Measurements from ENCODE around the gene PPP3CA.

Gene PPP3CA

DNA sequence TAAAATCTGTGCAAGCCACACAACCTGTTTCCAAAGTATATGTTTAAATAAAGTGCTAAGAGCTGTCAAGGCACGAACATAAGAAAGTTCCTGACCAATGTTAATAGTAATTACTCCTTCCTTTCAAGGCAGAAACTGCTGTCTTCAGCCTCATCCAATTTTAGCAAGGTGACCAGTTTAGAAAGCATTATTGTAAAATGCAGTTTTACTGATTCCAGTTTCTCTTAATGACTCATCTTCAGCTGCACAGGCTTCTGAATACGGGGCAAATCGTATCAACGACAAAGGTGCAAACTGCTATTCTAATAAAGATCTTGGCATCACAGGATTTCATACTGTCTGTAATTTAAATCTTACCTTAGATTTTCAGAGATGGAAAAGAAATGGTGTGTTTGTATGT, 87.5 kb downstream of the PPP3CA start:
- no peaks in the 10 kb centered on the region for H3K9me3 ChIP-seq (ENCODE audit: control extremely low read depth in 1 of 5, control insufficient read depth in 4 of 5, insufficient read depth in 2 of 5, low read depth in 1 of 5, low read length in 4 of 5)
- no peak overlapping the region for H3K27ac ChIP-seq (ENCODE audit: insufficient read depth in 1 of 2, low read depth in 1 of 2, low read length in 2 of 2, poor library complexity in 1 of 2, severe bottlenecking in 2 of 2)
- POLR2A ChIA-PET, result no interaction called here
- H3K27me3 ChIP-seq (replicated peaks in 2 of 5; ENCODE audit: control insufficient read depth in 4 of 5, insufficient read depth in 5 of 5, low read length in 4 of 5), result no peaks in the 10 kb centered on the region
- no peak for DNase-seq
- H3K4me3 ChIP-seq (ENCODE audit: control insufficient read depth in 1 of 7, extremely low read depth in 1 of 7, insufficient read depth in 4 of 7, low read depth in 2 of 7, low read length in 6 of 7), result no peak overlapping the region
- CTCF ChIA-PET, result interaction anchor here (1.5 kb wide), 1 partner anchor 15 kb away, joined by 3 read pairs; no protein-coding TSS in a partner anchor
- H3K36me3 ChIP-seq (ENCODE audit: control insufficient read depth in 4 of 4, insufficient read depth in 4 of 4, low read length in 3 of 4), result no peaks in the 10 kb centered on the region
- H3K4me1 ChIP-seq (ENCODE audit: control extremely low read depth in 1 of 4, control insufficient read depth in 4 of 4, insufficient read depth in 4 of 4, low read length in 3 of 4), result peaks cover 8 to 16% (median 12%) of the 10 kb centered on the region in 4 experiments
- 93% methylated on average over 3 of the region's 4 CpGs for WGBS (ENCODE audit: insufficient coverage)

DNA sequence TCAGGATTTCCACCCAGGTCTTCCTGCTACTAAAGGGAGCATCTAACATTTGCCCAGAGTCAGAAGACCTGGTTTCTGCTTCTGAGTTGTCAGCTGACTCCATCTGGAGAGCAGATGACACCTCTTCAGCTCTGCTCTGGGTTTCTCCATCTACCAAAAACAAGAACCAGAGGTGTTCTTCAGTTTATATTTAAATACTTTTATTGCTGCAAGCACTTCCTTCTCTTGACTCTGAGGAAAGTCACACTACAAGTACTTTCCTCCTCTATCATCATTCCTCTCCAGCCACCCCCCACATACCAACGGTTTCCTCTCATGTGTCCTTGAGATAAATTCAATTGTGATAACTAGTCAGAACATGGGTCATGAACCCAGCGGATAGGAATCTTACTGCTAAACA, 88.4 kb downstream of the PPP3CA start:
- Histone ChIP-seq H3K36me3 (ENCODE audit: control insufficient read depth in 4 of 4, insufficient read depth in 4 of 4, low read length in 3 of 4) (no peaks in the 10 kb centered on the region), H3K4me1 (ENCODE audit: control extremely low read depth in 1 of 4, control insufficient read depth in 4 of 4, insufficient read depth in 4 of 4, low read length in 3 of 4) (peaks cover 7 to 12% (median 10%) of the 10 kb centered on the region in 4 experiments), H3K27me3 (replicated peaks in 2 of 5; ENCODE audit: control insufficient read depth in 4 of 5, insufficient read depth in 5 of 5, low read length in 4 of 5) (no peaks in the 10 kb centered on the region), H3K9me3 (ENCODE audit: control extremely low read depth in 1 of 5, control insufficient read depth in 4 of 5, insufficient read depth in 2 of 5, low read depth in 1 of 5, low read length in 4 of 5) (no peaks in the 10 kb centered on the region), H3K27ac (ENCODE audit: insufficient read depth in 1 of 2, low read depth in 1 of 2, low read length in 2 of 2, poor library complexity in 1 of 2, severe bottlenecking in 2 of 2) (peak overlapping the region in 1 of 2 experiments; percentile 32), H3K4me3 (ENCODE audit: control insufficient read depth in 1 of 7, extremely low read depth in 1 of 7, insufficient read depth in 4 of 7, low read depth in 2 of 7, low read length in 6 of 7) (peak overlapping the region in 1 of 7 experiments; percentile 28)
- peak in 2 of 3 donors; percentile 28 to 55 for DNase-seq
- CTCF ChIA-PET, result interaction anchor here (1.2 kb wide), 1 partner anchor 17 kb away, joined by 3 read pairs; no protein-coding TSS in a partner anchor
- WGBS (ENCODE audit: insufficient coverage), result 33% methylated on average over 2 of the region's 2 CpGs
- POLR2A ChIA-PET, result no interaction called here

DNA sequence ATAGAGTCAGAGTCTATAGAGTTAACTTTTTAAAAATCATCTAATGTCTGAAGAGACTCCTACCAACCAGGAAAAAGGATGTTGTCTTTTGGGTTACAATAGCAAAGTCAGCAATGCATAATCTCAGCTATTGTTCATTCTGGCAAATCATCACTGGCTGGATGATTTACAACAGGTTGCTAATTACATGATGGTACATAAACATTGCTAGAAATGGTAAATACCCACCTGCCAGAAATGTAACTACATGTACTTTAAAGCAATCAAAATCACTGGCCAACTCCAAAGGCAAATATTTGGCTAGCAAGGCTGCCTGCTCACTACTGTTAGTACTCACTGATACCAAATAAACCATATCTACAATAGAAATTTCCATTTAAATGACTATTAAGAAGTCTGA, 91.1 kb downstream of the PPP3CA start:
- ChIA-PET CTCF (interaction anchor here (1.4 kb wide), 1 partner anchor 31 kb away, joined by 3 read pairs; no protein-coding TSS in a partner anchor), POLR2A (no interaction called here)

DNA sequence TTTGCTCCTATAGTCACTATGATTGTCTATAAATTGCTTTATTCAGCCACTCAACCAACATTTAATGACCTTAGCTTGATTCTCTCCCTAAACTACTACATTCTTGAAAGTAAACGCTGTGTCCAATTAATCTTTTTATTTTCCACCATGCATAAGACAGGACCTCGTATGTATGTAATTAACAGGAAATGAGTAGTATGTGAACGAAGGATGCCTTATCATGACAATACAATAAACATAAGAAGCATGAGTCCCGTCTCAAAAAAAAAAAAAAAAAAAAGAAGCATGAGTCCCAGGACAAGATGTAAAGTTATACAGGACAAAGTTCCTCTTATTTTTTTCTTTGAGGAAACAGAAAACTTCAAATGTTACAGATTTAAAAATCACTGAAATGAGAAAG, 92.5 kb downstream of the PPP3CA start:
- WGBS (ENCODE audit: insufficient coverage), result no CpG with 5 or more reads among the region's 4 CpGs
- Histone ChIP-seq H3K4me1 (ENCODE audit: control extremely low read depth in 1 of 4, control insufficient read depth in 4 of 4, insufficient read depth in 4 of 4, low read length in 3 of 4) (peaks cover 5 to 10% (median 9%) of the 10 kb centered on the region in 4 experiments), H3K4me3 (ENCODE audit: control insufficient read depth in 1 of 7, extremely low read depth in 1 of 7, insufficient read depth in 4 of 7, low read depth in 2 of 7, low read length in 6 of 7) (no peak overlapping the region), H3K27me3 (replicated peaks in 2 of 5; ENCODE audit: control insufficient read depth in 4 of 5, insufficient read depth in 5 of 5, low read length in 4 of 5) (no peaks in the 10 kb centered on the region), H3K27ac (ENCODE audit: insufficient read depth in 1 of 2, low read depth in 1 of 2, low read length in 2 of 2, poor library complexity in 1 of 2, severe bottlenecking in 2 of 2) (no peak overlapping the region), H3K36me3 (ENCODE audit: control insufficient read depth in 4 of 4, insufficient read depth in 4 of 4, low read length in 3 of 4) (no peaks in the 10 kb centered on the region), H3K9me3 (ENCODE audit: control extremely low read depth in 1 of 5, control insufficient read depth in 4 of 5, insufficient read depth in 2 of 5, low read depth in 1 of 5, low read length in 4 of 5) (no peaks in the 10 kb centered on the region)
- ChIA-PET POLR2A (no interaction called here), CTCF (interaction anchor here (1.6 kb wide), 1 partner anchor 35 kb away, joined by 4 read pairs; no protein-coding TSS in a partner anchor)
- no peak for DNase-seq

More for the DNA sequence above, 91.1 kb downstream of the PPP3CA start:
- Histone ChIP-seq H3K27ac (ENCODE audit: insufficient read depth in 1 of 2, low read depth in 1 of 2, low read length in 2 of 2, poor library complexity in 1 of 2, severe bottlenecking in 2 of 2) (no peak overlapping the region), H3K9me3 (ENCODE audit: control extremely low read depth in 1 of 5, control insufficient read depth in 4 of 5, insufficient read depth in 2 of 5, low read depth in 1 of 5, low read length in 4 of 5) (no peaks in the 10 kb centered on the region), H3K27me3 (replicated peaks in 2 of 5; ENCODE audit: control insufficient read depth in 4 of 5, insufficient read depth in 5 of 5, low read length in 4 of 5) (no peaks in the 10 kb centered on the region), H3K4me3 (ENCODE audit: control insufficient read depth in 1 of 7, extremely low read depth in 1 of 7, insufficient read depth in 4 of 7, low read depth in 2 of 7, low read length in 6 of 7) (no peak overlapping the region), H3K4me1 (ENCODE audit: control extremely low read depth in 1 of 4, control insufficient read depth in 4 of 4, insufficient read depth in 4 of 4, low read length in 3 of 4) (peaks cover 6 to 10% (median 9%) of the 10 kb centered on the region in 4 experiments), H3K36me3 (ENCODE audit: control insufficient read depth in 4 of 4, insufficient read depth in 4 of 4, low read length in 3 of 4) (no peaks in the 10 kb centered on the region)
- no peak for DNase-seq

DNA sequence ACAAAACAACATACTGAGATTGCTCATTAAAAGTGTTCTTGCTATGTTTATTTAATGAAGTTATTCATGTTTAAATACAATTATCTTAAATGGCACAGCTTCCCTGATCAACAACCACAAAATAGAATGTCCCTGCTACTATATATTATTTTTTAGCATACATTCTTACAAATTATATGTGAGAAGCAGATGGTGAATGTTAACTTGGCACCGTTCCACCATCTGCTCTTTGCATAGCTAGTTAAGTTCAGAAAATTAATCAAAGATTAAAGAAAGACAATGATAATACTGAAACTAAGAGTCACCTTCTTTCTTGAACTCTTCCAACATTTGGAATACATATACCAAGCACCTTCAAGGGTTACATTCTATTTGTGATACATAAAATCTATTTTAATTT, 94.2 kb downstream of the PPP3CA start:
- H3K4me3 ChIP-seq (ENCODE audit: control insufficient read depth in 1 of 7, extremely low read depth in 1 of 7, insufficient read depth in 4 of 7, low read depth in 2 of 7, low read length in 6 of 7), result no peak overlapping the region
- DNase-seq, result peak in 1 of 3 donors; percentile 20
- H3K27me3 ChIP-seq (replicated peaks in 2 of 5; ENCODE audit: control insufficient read depth in 4 of 5, insufficient read depth in 5 of 5, low read length in 4 of 5), result no peaks in the 10 kb centered on the region
- no peak overlapping the region for H3K27ac ChIP-seq (ENCODE audit: insufficient read depth in 1 of 2, low read depth in 1 of 2, low read length in 2 of 2, poor library complexity in 1 of 2, severe bottlenecking in 2 of 2)
- no peaks in the 10 kb centered on the region for H3K9me3 ChIP-seq (ENCODE audit: control extremely low read depth in 1 of 5, control insufficient read depth in 4 of 5, insufficient read depth in 2 of 5, low read depth in 1 of 5, low read length in 4 of 5)
- ChIA-PET POLR2A (no interaction called here), CTCF (no interaction called here)
- no peaks in the 10 kb centered on the region for H3K36me3 ChIP-seq (ENCODE audit: control insufficient read depth in 4 of 4, insufficient read depth in 4 of 4, low read length in 3 of 4)
- WGBS (ENCODE audit: insufficient coverage), result no CpG with 5 or more reads among the region's 1 CpG
- peaks cover 0 to under 1% (median 0%) of the 10 kb centered on the region in 4 experiments for H3K4me1 ChIP-seq (ENCODE audit: control extremely low read depth in 1 of 4, control insufficient read depth in 4 of 4, insufficient read depth in 4 of 4, low read length in 3 of 4)

DNA sequence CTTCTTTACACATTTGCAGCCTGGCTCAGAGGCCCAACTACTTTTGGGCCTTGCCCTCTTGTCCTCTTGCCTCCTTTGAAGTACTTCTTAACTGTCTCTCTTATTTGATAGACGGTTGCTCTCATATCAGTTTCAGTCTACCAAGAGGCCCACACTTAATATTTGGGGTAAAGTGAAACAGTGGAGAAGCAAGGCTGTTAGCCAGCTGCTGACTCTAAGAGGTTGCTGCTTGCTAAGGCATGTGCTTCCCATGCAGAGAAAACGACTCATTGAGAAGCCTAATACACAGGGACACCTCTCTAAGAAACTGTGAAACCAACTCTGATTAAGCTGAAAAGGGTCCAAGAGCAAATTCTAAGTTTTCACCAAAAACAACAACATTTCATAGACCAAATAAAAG, 94.6 kb downstream of the PPP3CA start:
- ChIA-PET POLR2A (no interaction called here), CTCF (no interaction called here)
- WGBS (ENCODE audit: insufficient coverage), result 71% methylated on average over 1 of the region's 2 CpGs
- H3K9me3 ChIP-seq (ENCODE audit: control extremely low read depth in 1 of 5, control insufficient read depth in 4 of 5, insufficient read depth in 2 of 5, low read depth in 1 of 5, low read length in 4 of 5), result no peaks in the 10 kb centered on the region
- no peaks in the 10 kb centered on the region for H3K36me3 ChIP-seq (ENCODE audit: control insufficient read depth in 4 of 4, insufficient read depth in 4 of 4, low read length in 3 of 4)
- DNase-seq, result no peak
- H3K4me1 ChIP-seq (ENCODE audit: control extremely low read depth in 1 of 4, control insufficient read depth in 4 of 4, insufficient read depth in 4 of 4, low read length in 3 of 4), result no peaks in the 10 kb centered on the region
- no peak overlapping the region for H3K4me3 ChIP-seq (ENCODE audit: control insufficient read depth in 1 of 7, extremely low read depth in 1 of 7, insufficient read depth in 4 of 7, low read depth in 2 of 7, low read length in 6 of 7)
- no peak overlapping the region for H3K27ac ChIP-seq (ENCODE audit: insufficient read depth in 1 of 2, low read depth in 1 of 2, low read length in 2 of 2, poor library complexity in 1 of 2, severe bottlenecking in 2 of 2)
- no peaks in the 10 kb centered on the region for H3K27me3 ChIP-seq (replicated peaks in 2 of 5; ENCODE audit: control insufficient read depth in 4 of 5, insufficient read depth in 5 of 5, low read length in 4 of 5)

DNA sequence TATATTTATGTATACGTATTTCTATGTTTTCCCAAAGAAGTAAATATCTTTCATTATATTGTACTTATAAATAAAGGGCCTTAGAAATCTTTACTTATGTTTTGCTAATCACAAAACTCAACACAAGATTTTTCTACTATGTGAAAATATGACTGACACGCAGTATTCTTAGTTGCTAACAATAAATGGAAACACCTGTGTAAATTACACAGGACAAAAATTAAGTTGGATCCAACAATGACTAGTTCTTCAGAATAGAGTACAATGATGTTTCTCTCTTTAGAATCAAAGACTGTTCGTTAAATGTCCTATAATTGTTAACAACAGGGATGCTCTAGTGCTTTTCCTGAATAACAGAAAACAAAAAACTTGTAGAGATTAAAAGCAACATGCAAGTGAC, 96.1 kb downstream of the PPP3CA start:
- no peak overlapping the region for H3K4me3 ChIP-seq (ENCODE audit: control insufficient read depth in 1 of 7, extremely low read depth in 1 of 7, insufficient read depth in 4 of 7, low read depth in 2 of 7, low read length in 6 of 7)
- no peaks in the 10 kb centered on the region for H3K9me3 ChIP-seq (ENCODE audit: control extremely low read depth in 1 of 5, control insufficient read depth in 4 of 5, insufficient read depth in 2 of 5, low read depth in 1 of 5, low read length in 4 of 5)
- H3K27me3 ChIP-seq (replicated peaks in 2 of 5; ENCODE audit: control insufficient read depth in 4 of 5, insufficient read depth in 5 of 5, low read length in 4 of 5), result no peaks in the 10 kb centered on the region
- no CpG with 5 or more reads among the region's 3 CpGs for WGBS (ENCODE audit: insufficient coverage)
- no peak overlapping the region for H3K27ac ChIP-seq (ENCODE audit: insufficient read depth in 1 of 2, low read depth in 1 of 2, low read length in 2 of 2, poor library complexity in 1 of 2, severe bottlenecking in 2 of 2)
- ChIA-PET CTCF (interaction anchor here (1.1 kb wide), 1 partner anchor 151 kb away, joined by 4 read pairs; no protein-coding TSS in a partner anchor), POLR2A (no interaction called here)
- no peak for DNase-seq
- H3K4me1 ChIP-seq (ENCODE audit: control extremely low read depth in 1 of 4, control insufficient read depth in 4 of 4, insufficient read depth in 4 of 4, low read length in 3 of 4), result no peaks in the 10 kb centered on the region
- no peaks in the 10 kb centered on the region for H3K36me3 ChIP-seq (ENCODE audit: control insufficient read depth in 4 of 4, insufficient read depth in 4 of 4, low read length in 3 of 4)

All from common myeloid progenitor, CD34-positive (primary cell).